Measurements from ENCODE around the gene NPEPL1. TPM values are rescaled to one million over a fixed set of nuclear protein-coding genes. Genes with fewer than 3 reads are reported as not detected.

NPEPL1 gene
- total and polyA plus RNA-seq, 2 of the 8 experiments (the other 6 are each of a cell fraction or from before 2014, with no cell fraction given), result 12.4 to 26.8 TPM

DNA sequence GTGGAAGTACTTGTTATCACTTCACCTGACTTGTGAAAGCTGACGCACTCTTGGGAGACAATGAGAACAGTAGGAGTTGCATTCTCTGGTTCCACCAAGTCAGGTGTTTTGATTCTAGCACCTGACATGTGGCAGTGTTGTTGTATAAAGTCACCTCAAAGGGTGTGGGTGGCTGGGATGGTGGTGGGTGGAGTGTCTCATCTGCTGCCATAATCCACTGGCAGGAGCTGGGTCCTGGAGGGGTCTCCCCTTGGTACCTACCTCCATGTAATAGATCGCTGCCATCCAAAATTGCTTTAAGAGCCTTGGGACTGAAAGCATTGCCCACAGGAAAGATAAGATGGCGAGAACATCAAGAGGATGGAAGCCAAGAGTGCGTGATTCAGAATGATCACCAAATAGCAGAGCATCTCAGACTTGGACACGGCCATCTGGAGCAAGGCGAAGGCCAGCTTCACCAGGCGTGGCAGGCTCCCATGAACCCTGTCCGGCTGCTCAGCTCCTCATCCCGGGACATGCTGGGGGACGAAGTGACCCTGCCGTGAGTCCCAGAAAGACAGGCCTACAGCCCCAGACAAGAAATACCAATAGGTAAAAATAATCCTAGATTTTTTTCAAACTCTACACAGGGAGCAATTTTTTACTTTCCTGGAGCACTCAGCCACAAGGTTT lies 56.6 kb downstream of the NPEPL1 start:
- FAIRE-seq (no peak), DNase-seq (ENCODE audit: low read depth in 1 of 2, low spot score in 2 of 2) (no peak)
- POLR2A ChIA-PET (ENCODE audit: partially characterized antibody), result interaction anchor here (1.0 kb wide), 2 partner anchors 13 to 68 kb away, joined by 3 read pairs; no protein-coding TSS in a partner anchor
- Histone ChIP-seq H3K23ac (ENCODE audit: insufficient read length) (no peak overlapping the region), H2BK20ac (ENCODE audit: low read length) (no peak overlapping the region), H4K5ac (ENCODE audit: insufficient read length, low read depth, low read length) (no peak overlapping the region), H3K14ac (ENCODE audit: insufficient read length) (no peak overlapping the region), H4K91ac (replicated peaks; ENCODE audit: insufficient read length, low read length) (no peak overlapping the region), H2BK120ac (replicated peaks; ENCODE audit: low read depth, low read length) (no peak overlapping the region), H3K27ac (ENCODE audit: low read depth, low read length) (no peak overlapping the region), H4K20me1 (replicated peaks in 1 of 2; ENCODE audit: control insufficient read depth in 1 of 2, insufficient read depth in 2 of 2, low read length in 2 of 2) (peaks cover 0 to under 1% of the 10 kb centered on the region in 2 experiments), H3K18ac (ENCODE audit: extremely low read depth, low read length) (0 out of 2 replicates have a peak overlapping the region, but pooled peaks have one; percentile 19), H2BK12ac (ENCODE audit: low read depth, low read length) (peak overlapping the region; percentile 70; the same call in 1 of the 2 replicates), H3K79me1 (ENCODE audit: low read depth, low read length) (no peaks in the 10 kb centered on the region), H3K79me2 (ENCODE audit: control insufficient read depth in 1 of 2, insufficient read depth in 2 of 2, low read length in 2 of 2) (no peaks in the 10 kb centered on the region), H3K4me1 (replicated peaks in 1 of 4; ENCODE audit: control insufficient read depth in 3 of 4, insufficient read depth in 4 of 4, low read length in 3 of 4) (peaks cover 0 to 17% (median 13%) of the 10 kb centered on the region in 4 experiments; a peak in 6 of 7 replicates), H3K4ac (replicated peaks; ENCODE audit: insufficient read length, low read depth, low read length) (no peak overlapping the region), H3K56ac (replicated peaks; ENCODE audit: insufficient read length, low read depth, low read length) (no peak overlapping the region), H2BK15ac (ENCODE audit: low read length) (no peak overlapping the region), H3K9me3 (ENCODE audit: insufficient read depth in 2 of 2, low read depth in 1 of 2, low read length in 1 of 2) (no peaks in the 10 kb centered on the region), H3K4me3 (ENCODE audit: extremely low read depth in 1 of 4, insufficient read depth in 2 of 4, low read depth in 3 of 4, low read length in 4 of 4) (no peak overlapping the region), H3K9ac (replicated peaks in 1 of 4; ENCODE audit: extremely low read depth in 1 of 4, low read depth in 3 of 4, low read length in 3 of 4) (no peak overlapping the region), H2BK5ac (ENCODE audit: low read depth, low read length) (no peak overlapping the region), H2AK5ac (ENCODE audit: low read depth, low read length) (no peak overlapping the region; the same call in 1 of the 2 replicates), H3K23me2 (ENCODE audit: low read depth, low read length) (peaks cover 3% of the 10 kb centered on the region; the same call in 1 of the 2 replicates), H3K4me2 (ENCODE audit: insufficient read depth in 1 of 2, low read depth in 2 of 2, low read length in 2 of 2) (no peak overlapping the region), H4K8ac (ENCODE audit: extremely low read depth, insufficient read depth, low read length) (no peak overlapping the region), H2AFZ (ENCODE audit: low read length) (no peak overlapping the region), H3K27me3 (replicated peaks in 1 of 4; ENCODE audit: control insufficient read depth in 3 of 4, extremely low read depth in 1 of 4, insufficient read depth in 3 of 4, low read length in 3 of 4) (peaks cover 0 to 29% (median 13%) of the 10 kb centered on the region in 4 experiments; a peak in 5 of 7 replicates), H3K36me3 (ENCODE audit: control insufficient read depth in 2 of 4, insufficient read depth in 4 of 4, low read length in 3 of 4) (no peaks in the 10 kb centered on the region)
- no peak for TF ChIP-seq FOSL1 (IDR thresholded peaks at IDR 0.05; ENCODE audit: insufficient read depth, low read depth, low read length)
- no peak for TF ChIP-seq SUZ12 (IDR thresholded peaks at IDR 0.05; ENCODE audit: low read length)
- CTCF ChIA-PET (ENCODE audit: partially characterized antibody), result interaction anchor here (0.7 to 1.4 kb wide), 3 partner anchors 57 to 1588 kb away, joined by 3 to 5 read pairs (median 3); partner anchors contain the start of genes NPEPL1 and STX16
- 88% methylated on average over 11 of the region's 11 CpGs; no CpG with 5 or more reads in 1 of the 2 experiments for WGBS, 2 experiments (ENCODE audit: extremely low coverage in 1 of 2, insufficient coverage in 1 of 2, insufficient read length in 1 of 2, insufficient replicate concordance in 2 of 2, low coverage in 1 of 2, low lambda C conversion rate in 2 of 2, missing lambda C conversion rate in 1 of 2)

All from H1 (cell line).